Renal cortical epithelial cell (primary cell): Measurements from ENCODE around the gene PRMT2. TPM values are rescaled to one million over a fixed set of nuclear protein-coding genes. Genes with fewer than 3 reads are reported as not detected.

ENCODE experiments used
- DNase-seq: peaks from one replicate; pipeline ENCODE4 v3.0.0-alpha.2; 2011; ENCODE audit warnings: low read depth
- total RNA-seq: library from RNA; depleted of rRNA; stranded (reverse); fragments of >200 nt; gene quantifications from 2 replicates; pipeline ENCODE4 v1.2.3, GENCODE V29; 2014

PRMT2 gene
- total RNA-seq, 1 donor from 2014 or later: 163 TPM

DNA sequence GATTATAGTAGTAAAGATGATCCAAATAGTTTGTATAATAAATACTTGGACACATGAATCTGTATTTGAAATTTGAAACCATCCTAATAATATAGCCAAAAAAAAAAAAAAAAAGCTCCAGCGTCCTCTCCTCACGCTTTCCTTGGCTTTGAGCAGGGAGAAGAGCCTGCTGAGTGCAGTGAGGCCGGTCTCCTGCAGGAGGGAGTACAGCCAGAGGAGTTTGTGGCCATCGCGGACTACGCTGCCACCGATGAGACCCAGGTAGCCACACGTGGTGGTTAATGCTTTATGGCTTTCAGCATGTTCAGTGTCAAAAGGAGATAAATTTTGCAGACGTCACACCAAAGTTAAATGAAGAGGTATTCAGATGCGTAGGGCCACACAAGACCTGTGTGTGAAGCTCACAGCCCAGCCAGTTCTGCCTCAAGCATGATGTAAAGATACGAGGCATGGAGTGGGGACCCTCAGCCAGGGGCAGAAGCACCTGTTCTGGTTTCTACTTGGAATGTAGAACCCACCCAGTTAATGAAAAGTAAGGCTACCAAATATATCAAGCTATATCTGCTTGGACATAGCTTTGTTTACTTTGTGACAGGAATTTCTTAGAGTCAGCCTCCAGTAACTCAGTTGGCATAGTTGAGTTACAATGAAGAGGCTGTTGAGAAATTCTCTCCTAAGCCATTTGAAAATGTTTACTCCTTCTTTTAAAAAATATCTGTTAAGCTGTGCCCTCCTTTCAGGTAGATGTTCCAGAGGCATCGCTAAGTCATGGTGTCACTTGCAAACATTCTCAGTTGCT is 8.1 kb downstream of the PRMT2 start:
- no peak for DNase-seq

DNA sequence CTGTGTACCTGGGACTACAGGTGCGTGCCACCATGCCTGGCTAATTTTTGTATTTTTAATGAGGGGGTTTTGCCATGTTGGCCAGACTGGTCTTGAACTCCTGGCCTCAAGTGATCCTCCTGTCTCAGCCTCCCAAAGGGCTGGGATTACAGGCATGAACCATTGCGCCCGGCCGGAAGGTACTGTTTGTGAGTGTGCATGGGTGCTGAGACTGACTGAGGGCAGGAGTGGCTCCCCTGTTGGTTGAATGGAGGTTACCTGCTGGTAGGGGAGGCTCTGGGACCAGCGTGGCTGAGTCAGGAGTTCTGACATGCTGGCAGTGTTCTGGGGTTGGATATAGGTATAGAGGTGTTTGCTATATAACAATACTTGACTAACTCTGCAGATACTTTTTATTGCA is 10.4 kb downstream of the PRMT2 start:
- no peak for DNase-seq

DNA sequence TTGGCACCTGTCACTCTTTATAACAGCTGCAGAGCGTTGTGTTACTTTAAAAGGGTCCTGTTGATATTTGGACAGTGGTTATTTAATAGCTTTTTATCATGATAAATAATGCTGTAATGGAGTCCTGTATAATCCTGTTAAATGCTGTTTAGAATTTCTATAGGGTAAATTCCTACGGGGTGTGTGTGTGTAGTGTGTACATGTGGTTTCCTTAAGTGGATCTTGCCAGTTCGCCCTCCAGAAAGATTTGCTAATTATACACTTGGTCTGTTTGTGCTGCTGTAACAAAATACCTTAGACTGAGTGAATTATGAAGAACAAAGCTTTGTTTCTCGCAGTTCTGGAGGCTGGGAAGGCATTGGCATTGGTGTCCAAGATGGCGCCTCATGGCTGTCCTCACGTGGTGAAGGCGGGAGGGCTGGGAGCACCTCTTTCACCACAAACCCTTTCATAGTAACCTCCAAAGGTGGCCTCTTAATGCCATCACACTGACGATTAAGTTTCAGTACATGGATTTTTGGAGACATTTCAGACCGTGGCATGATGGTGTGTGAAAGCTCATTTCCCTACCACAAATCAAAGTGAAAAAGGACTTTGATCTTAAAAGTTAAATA is 11.2 kb downstream of the PRMT2 start:
- no peak for DNase-seq

DNA sequence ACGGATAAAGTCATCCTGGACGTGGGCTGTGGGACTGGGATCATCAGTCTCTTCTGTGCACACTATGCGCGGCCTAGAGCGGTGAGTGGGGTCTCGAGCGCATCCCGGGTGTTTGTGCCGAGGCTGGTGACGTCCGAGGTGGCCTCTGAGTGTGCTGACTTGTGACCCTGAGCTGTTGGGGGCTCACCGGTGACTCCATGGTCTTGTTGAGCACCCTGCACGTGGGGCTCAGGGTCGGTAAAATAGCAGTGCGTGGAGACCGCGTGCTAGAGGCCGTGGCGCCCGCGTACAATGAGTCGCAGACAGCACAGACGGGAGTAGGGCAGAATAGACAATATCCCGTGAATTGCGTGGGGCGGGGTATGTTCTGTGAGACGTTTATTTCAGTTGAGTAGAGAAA is 13.1 kb downstream of the PRMT2 start:
- no peak for DNase-seq

DNA sequence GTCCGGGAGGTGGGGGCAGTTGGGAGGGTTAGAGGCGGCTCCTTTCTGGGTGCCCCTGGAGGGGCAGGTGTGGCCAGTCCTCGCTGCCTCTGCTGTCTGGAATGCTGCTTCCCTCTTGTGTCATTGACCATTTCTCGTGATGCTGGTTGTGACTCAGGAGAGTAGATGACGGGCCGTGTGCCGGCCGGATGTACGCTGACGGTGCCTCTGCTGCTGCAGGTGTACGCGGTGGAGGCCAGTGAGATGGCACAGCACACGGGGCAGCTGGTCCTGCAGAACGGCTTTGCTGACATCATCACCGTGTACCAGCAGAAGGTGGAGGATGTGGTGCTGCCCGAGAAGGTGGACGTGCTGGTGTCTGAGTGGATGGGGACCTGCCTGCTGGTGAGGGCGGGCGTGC is 13.9 kb downstream of the PRMT2 start:
- no peak for DNase-seq

DNA sequence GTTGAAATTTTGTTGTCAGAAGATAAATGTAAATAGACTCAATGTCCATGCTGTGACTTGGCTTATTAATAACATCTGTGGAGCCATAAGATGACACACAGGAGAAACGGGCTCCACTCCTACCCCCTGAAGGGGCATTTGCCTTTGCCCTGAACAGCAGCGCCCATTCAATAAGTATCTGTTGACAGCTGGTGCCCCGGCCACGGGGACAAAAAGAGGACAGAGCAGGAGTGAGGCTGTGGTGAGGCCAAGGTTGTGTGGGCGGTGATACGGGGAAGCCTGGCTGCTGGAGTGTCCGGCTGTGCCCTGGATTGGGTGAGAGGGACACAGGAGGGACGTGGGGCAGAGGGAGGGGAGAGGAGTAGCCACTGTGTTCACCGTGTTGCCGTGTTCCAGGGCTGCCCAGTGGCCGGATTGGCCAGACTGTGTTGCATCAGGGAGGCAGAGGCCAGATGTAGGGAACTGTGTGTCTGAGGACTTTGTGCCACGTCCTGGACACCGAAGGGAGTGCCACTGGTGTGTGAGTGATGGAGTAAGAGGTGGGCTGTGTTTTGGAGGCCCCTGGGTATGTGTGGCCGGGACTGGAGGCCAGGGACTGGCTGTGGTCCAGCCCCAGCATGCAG is 15.1 kb downstream of the PRMT2 start:
- DNase-seq: no peak

DNA sequence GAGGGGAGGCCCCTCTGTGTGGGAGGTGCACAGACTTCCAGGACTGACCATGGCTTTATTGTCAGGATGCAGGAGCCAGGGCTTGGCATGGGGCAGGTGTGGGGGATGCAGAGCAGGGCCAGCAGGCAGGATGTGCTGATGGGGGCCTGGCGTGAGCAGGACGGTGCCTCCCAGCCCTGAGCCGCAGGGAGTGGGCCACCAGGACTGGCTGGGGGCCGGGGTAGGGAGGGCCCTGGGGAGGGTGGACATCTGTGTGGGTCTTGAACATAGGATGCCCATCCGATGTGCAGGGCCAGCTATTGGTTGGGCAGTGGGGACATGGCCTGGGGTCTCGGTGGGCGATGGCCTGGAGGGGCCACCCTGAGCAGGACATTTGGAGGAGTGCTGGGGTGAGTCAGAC is 15.6 kb downstream of the PRMT2 start:
- DNase-seq: no peak

DNA sequence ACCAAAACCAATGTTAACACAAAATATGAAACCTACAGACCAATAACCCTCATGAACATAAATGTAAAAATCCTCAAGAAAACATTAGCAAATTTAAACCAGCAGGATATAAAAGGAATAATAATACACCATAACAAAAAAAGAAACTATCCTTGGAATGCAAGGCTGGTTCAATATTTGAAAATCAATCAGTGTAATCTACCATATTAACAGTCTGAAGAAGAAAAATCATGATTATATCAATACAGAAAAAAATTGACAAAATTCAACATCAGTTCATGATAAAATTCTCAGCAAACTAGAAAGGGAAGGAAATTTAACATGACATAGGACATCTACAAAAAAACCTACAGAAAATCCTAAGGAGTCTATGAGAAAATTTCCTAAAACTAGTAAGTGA is 19.8 kb downstream of the PRMT2 start:
- no peak for DNase-seq

DNA sequence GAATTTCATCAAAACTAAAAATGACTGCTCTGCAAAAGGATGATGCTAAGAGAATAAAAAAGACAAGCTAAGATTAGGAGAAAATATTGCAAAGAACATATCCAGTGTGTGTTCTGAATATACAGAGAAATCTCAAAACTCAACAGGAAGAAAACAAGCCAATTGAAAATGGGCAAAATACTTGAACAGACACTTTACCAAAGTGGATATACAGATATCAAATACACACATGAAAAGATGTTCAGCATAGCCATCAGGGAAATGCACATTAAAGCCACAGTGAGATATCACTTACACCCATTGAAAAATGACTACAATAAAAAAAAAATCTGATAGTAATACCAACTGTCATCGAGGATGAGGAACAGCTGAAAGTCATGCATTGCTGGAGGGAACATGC is 21.3 kb downstream of the PRMT2 start:
- no peak for DNase-seq

DNA sequence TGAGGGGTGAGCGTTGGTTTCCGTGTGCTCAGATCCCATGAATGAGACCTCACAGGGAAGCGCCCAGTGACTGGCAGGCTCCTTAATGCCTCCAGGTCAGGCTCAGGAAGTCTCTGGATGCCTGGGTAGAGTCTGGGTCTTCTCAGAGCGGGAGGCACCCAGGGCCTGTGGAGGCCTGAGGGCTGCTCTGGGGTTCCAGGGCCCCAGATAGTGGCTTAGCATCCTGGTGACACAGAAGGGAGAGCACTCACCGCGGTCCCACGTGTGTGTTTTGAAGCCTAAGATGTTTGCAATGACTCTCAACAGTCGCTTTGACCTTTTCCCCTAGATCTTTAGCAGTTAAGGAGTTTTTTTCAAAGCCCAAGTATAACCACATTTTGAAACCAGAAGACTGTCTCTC is 25.0 kb downstream of the PRMT2 start:
- no peak for DNase-seq

DNA sequence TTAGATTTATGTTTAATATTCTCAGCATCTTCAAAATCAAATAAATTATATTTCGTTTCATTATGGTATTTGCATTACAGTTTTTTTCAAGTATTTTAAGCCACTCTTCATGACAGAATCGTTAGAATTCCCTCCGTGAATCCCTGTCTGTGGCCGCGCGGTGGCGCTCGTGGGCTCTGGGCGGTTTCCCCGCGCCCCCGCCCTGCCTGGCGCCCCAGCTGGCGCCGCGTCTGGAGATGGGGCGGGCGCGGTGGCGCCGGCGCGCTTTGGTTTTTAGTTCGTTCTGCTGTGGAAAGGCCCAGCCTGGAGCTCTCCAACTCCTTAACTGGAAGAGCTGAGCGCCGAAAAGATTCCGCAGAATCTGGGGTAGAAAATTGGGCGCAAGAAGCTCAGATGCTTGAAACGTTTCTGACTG is 25.7 kb downstream of the PRMT2 start:
- peak; percentile 37 for DNase-seq

DNA sequence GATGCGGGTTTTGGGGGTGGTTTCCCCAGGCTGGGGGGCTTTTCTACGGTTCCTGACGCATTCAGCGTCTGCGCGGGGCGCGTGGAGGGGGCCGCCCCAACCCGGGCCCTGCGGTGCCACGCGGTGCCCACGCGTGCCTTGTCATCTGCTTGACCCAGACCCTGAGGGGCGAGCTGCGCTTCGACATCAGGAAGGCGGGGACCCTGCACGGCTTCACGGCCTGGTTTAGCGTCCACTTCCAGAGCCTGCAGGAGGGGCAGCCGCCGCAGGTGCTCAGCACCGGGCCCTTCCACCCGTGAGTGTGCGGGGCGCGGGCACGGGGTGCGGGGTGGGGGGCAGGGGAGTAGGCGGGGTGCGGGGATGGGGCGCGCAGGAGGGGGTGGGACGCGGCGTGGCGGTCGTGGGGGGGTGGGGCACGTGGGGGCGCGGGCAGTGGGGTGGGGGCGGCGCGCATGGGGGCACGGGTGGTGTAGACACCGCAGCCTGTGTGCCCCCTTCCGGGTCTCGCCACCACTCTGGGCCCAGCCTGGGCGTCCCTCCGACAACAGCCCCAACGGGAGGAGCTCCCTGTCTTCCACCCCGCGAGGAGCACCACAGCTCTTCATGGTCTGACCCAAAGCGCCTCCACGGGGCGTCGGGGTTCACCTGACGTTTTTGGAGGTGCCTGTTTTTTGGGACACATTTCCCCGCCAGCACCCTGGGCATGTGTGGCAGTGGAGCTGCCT is 26.3 kb downstream of the PRMT2 start:
- no peak for DNase-seq

DNA sequence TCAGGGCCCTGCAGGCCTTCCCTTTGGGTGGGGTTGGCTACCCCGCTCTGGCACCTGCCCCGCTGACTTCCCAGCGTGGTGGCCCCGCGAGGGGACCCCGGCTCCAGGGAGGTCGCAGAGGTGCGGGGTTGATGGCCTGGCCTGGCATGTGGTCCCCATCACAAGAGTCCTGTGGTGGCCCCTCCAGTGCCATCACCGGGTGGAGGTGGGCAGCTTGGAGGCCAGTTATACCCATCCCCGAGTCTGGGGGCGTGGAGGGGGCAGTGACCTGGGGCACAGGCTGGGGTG is 26.8 kb downstream of the PRMT2 start:
- DNase-seq: no peak

DNA sequence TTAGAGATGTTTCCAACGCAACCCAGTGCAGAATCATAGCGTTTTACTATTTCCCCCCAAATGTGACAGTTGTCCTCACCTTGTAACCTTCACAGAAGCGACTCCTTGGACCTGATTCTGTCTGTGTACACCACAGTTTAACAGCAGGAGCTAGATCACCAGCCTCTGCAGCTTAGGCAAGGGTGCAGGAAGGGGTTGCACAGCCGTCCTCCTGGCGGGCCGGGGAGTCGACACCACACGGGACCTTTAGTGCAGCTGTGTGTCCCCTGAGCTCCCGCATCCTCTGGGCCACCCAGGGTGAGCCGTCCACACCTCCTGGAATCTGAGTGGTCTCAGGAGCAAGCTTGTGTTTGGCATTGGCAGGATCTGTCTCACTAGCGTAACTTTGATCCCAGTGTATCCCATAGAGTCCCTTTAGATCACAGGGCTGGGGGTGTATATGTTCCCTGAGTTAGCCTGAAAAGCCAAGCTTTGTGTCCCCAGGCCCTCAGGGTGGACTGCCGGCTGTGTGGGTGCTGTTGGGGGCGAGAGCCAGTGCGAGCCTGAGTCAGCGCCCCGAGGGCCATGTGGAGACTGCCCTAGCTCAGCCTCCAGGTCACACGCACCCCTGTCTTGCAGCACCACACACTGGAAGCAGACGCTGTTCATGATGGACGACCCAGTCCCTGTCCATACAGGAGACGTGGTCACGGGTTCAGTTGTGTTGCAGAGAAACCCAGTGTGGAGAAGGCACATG is 27.5 kb downstream of the PRMT2 start:
- DNase-seq: no peak

DNA sequence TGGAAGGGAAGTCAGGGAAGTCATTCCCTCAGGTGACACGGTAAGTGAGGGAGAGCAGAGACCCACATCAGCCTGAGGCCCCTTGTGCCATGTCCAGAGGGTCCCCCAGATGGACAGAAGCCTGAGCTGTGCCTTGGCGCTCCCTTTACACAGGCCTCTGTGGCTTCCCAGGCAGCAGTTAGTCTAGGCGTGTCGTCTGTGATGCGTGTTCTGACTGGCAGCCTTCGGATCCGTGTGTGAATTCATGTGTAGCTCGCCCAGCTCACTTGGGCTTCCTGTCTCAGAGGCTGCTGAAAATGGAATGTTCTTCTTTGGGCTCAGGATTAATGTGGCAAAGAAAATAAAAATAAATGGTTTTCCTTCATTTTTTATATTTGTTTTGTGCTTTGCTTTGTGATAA is 28.3 kb downstream of the PRMT2 start:
- DNase-seq: no peak

DNA sequence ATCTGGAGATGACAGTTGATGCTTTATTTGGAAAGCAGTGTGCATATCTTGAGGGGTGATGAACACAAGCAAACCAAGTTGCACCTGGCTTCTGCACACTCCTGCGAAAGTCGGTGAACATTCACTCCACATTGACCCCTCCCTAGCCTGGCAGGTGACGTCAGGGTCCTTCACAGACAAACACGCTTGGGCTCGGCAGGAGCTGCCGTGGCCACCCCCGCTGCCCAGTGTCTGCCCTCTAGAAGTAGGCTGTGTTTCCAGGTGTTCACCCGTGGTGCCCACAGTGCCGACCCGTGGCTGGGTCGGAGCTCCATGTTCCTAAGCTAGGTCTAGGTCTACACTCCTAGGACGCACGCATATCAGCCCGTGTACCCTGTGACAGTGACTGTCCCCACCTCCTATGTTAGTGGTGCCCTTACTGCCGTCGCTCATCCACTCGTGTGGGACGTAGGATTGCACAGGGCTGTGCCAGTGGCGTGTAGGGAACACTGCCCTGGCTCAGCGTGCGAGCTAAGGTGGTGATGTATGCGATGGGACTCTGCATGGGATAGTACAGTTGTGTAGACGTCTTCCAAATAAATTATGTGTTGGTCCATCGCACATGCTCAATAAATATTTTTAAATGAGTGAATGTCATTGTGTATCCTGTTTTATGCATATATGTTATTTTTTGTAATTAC is 29.0 kb downstream of the PRMT2 start:
- no peak for DNase-seq

DNA sequence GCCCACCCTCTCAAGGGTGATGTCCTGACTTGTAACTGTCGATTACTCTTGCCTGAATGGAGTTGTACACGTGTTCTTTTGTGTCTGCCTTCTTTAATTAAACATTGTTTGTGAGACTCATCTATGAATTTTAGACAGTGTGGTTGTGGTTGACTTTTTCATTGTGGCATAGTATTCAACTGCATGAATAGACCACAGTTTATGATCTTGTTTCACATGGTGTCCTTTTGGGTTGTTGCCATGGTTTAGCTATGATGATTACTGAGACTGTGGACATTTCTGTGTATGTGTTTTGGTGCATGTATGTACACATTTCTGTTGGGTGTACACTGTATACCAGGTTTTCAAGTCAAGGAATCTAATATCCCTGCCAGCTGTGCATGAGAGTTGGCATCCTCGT is 30.1 kb downstream of the PRMT2 start:
- DNase-seq: no peak

DNA sequence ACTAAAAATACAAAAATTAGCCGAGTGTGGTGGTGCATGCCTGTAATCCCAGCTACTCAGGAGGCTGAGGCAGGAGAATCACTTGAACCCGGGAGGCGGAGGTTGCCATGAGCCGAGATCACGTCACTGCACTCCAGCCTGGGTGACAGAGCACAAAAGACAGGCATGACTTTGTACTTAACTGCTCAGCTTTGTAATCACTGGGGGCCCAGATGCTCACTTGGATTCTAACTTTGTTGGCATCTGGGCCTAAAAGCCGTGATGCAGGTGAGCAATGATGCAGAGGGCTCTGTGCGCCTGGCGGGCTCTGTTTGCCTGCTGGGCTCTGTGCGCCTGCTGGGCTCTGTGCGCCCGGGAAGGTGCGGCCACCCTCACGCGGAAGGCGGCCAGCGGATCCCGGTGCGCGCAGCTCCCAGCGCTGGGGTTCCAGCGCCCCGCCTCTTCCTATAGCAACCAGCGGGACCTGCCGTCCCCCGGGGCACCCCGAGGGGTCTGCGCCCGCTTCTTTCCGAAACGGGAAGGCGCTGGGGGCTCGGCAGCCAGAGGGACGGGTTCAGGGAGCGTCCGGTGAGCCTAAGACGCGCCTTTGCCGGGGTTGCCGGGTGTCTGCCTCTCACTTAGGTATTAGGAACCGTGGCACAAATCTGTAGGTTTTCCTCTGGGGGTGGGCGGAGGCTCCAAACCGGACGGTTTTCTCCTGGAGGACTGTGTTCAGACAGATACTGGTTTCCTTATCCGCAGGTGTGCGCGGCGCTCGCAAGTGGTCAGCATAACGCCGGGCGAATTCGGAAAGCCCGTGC is 31.7 kb downstream of the PRMT2 start:
- no peak for DNase-seq

DNA sequence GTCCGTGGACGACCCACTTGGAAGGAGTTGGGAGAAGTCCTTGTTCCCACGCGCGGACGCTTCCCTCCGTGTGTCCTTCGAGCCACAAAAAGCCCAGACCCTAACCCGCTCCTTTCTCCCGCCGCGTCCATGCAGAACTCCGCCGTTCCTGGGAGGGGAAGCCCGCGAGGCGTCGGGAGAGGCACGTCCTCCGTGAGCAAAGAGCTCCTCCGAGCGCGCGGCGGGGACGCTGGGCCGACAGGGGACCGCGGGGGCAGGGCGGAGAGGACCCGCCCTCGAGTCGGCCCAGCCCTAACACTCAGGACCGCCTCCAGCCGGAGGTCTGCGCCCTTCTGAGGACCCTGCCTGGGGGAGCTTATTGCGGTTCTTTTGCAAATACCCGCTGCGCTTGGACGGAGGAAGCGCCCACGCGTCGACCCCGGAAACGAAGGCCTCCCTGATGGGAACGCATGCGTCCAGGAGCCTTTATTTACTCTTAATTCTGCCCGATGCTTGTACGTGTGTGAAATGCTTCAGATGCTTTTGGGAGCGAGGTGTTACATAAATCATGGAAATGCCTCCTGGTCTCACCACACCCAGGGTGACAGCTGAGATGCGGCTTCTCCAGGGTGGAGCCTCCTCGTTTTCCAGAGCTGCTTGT is 32.4 kb downstream of the PRMT2 start:
- DNase-seq: peak; percentile 48

DNA sequence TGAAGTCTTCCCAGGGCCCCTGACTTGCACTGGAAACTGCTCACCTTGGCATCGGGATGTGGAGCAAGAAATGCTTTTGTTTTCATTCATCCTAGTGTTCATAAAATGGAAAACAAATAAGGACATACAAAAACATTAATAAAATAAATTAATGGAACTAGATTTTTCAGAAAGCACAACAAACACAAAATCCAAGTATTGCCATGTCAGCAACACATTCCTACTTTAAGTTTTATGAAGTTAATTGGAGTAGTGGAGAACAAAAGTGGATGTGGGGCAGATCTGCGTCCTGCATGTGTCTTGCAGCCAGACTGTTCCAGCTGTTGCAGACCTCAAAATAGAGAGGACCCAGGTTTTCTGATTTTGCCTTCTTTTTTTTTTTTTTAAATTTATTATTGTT is 32.9 kb downstream of the PRMT2 start:
- DNase-seq: no peak
